HepG2 (cell line): ENCODE data around the gene PAPPA. TPM values are rescaled to one million over a fixed set of nuclear protein-coding genes. Genes with fewer than 3 reads are reported as not detected.

Experiments
- ATAC-seq: fragments of 200-7000 bp; cut with Tn5 transposase; 3 replicates; pipeline ENCODE4 v1.9.1; 2020; ENCODE audit warnings: mild to moderate bottlenecking, moderate library complexity
- BruUV-seq: library from RNA; stranded (reverse); fragments of 400-500 nt; replicated peaks from 2 replicates; lab custom pipeline; 2021; lab: Mats Ljungman, UMichigan
- CTCF ChIA-PET: fragments of 300-600 bp; formaldehyde crosslinking; extraction: SDS; loops from one replicate; lab custom pipeline; 2021; ENCODE audit warnings: low total read pairs, inconsistent platforms, low intra/inter-chr PET ratio; lab: Yijun Ruan, JAX
- POLR2A ChIA-PET: fragments of 350-600 bp; sonication (Branson Sonifier 250); formaldehyde crosslinking; loops from one replicate; lab custom pipeline; 2020; ENCODE audit warnings: antibody characterized with exemption, inconsistent platforms; lab: Yijun Ruan, JAX
- DNase-seq: peaks from one replicate; pipeline ENCODE4 v3.0.0-alpha.2; 2015; ENCODE audit warnings: low spot score
- FAIRE-seq: peaks from 3 replicates; lab custom pipeline; 2011; peaks lifted over from hg19 to GRCh38; lab: Jason Lieb, UNC
- H2AFZ ChIP-seq: one replicate; pipeline ENCODE4 v1.6.1; 2011; ENCODE audit warnings: low read length, inconsistent platforms
- H3K27ac ChIP-seq: fragments of 300-600 bp; 3 replicates; pipeline ENCODE4 v1.8.0; 2011; ENCODE audit warnings: mixed run types, mild to moderate bottlenecking, mixed read lengths, low read length, inconsistent platforms; ENCODE audit not compliant: insufficient read depth; ENCODE audit errors: extremely low read length
- H3K27me3 ChIP-seq, 2 experiments: fragments of 200-600 bp in 1 of 2; 2 replicates in 1 of 2; 3 replicates in 1 of 2; pipeline versions ENCODE4 v1.6.0 to v1.8.0; 2011; ENCODE audit warnings: low read length in 2 of 2, mild to moderate bottlenecking in 2 of 2, moderate library complexity in 2 of 2, inconsistent platforms in 1 of 2; ENCODE audit not compliant: insufficient read depth in 2 of 2, control insufficient read depth in 1 of 2
- H3K36me3 ChIP-seq, 2 experiments: fragments of 200-600 bp in 1 of 2; replicated peaks in 1 of 2; 2 replicates in 1 of 2; 3 replicates in 1 of 2; pipeline versions ENCODE4 v1.5.1 to v1.8.0; 2011; ENCODE audit warnings: low read length in 2 of 2, inconsistent platforms in 1 of 2; ENCODE audit not compliant: insufficient read depth in 2 of 2, control insufficient read depth in 1 of 2
- H3K4me1 ChIP-seq: 2 replicates; pipeline ENCODE4 v1.5.1; 2012; ENCODE audit warnings: low read length, inconsistent platforms; ENCODE audit not compliant: insufficient read depth
- H3K4me2 ChIP-seq: 2 replicates; pipeline ENCODE4 v1.6.0; 2011; ENCODE audit warnings: low read depth, low read length, inconsistent platforms
- H3K4me3 ChIP-seq, 3 experiments: fragments of 200-600 bp in 1 of 3; sonication (generic), shearing (Covaris generic) in 1 of 3; replicated peaks in 1 of 3; 2 replicates each; pipeline ENCODE4 v1.5.1; 2011 to 2016; ENCODE audit warnings: low read length in 3 of 3, inconsistent platforms in 2 of 3, low read depth in 2 of 3, mild to moderate bottlenecking in 2 of 3, control low read depth in 1 of 3, mixed read lengths in 1 of 3; ENCODE audit not compliant: insufficient read depth in 1 of 3
- H3K79me2 ChIP-seq: one replicate; pipeline ENCODE4 v1.6.1; 2011; ENCODE audit warnings: low read length, inconsistent platforms; ENCODE audit not compliant: insufficient read depth
- H3K9ac ChIP-seq: 2 replicates; pipeline ENCODE4 v1.6.0; 2011; ENCODE audit warnings: mild to moderate bottlenecking, low read depth, low read length, inconsistent platforms; ENCODE audit not compliant: insufficient read depth
- H3K9me3 ChIP-seq: 2 replicates; pipeline ENCODE4 v1.5.1; 2012; ENCODE audit warnings: mild to moderate bottlenecking, low read length
- H4K20me1 ChIP-seq: 2 replicates; pipeline ENCODE4 v1.6.0; 2011; ENCODE audit warnings: inconsistent platforms, mild to moderate bottlenecking, low read length, moderate library complexity; ENCODE audit not compliant: insufficient read depth
- ARHGAP35 ChIP-seq: sonication (generic); formaldehyde crosslinking; IDR thresholded peaks from 2 replicates; pipeline ENCODE4 v1.9.0; 2022; ENCODE audit warnings: mild to moderate bottlenecking, inconsistent platforms, moderate library complexity, missing genetic modification reagents, borderline replicate concordance
- ETV6 ChIP-seq: sonication (generic); formaldehyde crosslinking; conservative IDR thresholded peaks from 2 replicates; pipeline ENCODE4 v1.4.0; 2020; ENCODE audit warnings: missing genetic modification reagents
- LRRFIP1 ChIP-seq: sonication (generic); formaldehyde crosslinking; conservative IDR thresholded peaks from 2 replicates; pipeline ENCODE4 v1.4.0; 2020; ENCODE audit warnings: missing genetic modification reagents
- SOX5 ChIP-seq: IDR thresholded peaks from 2 replicates; pipeline ENCODE4 v1.6.1; 2016; ENCODE audit warnings: borderline replicate concordance
- ZBTB38 ChIP-seq: sonication (generic); formaldehyde crosslinking; IDR thresholded peaks from 2 replicates; pipeline ENCODE4 v1.5.1; 2020; ENCODE audit warnings: mild to moderate bottlenecking, missing genetic modification reagents
- ZFAT ChIP-seq: sonication (generic); formaldehyde crosslinking; conservative IDR thresholded peaks from 2 replicates; pipeline ENCODE4 v1.8.1; 2023; ENCODE audit warnings: missing genetic modification reagents, inconsistent platforms
- ZFP37 ChIP-seq: sonication (generic); formaldehyde crosslinking; IDR thresholded peaks from 2 replicates; pipeline ENCODE4 v1.4.0; 2020; ENCODE audit warnings: missing genetic modification reagents, borderline replicate concordance
- ZHX1 ChIP-seq: sonication (generic); formaldehyde crosslinking; IDR thresholded peaks from 2 replicates; pipeline ENCODE4 v1.8.1; 2022; ENCODE audit warnings: low read depth, mild to moderate bottlenecking, missing genetic modification reagents
- ZHX2 ChIP-seq, 2 experiments: sonication (generic) in 1 of 2; formaldehyde crosslinking in 1 of 2; IDR thresholded peaks; 2 replicates each; pipeline versions ENCODE4 v1.6.1 to v1.9.0; 2014 to 2022; ENCODE audit warnings: antibody characterized with exemption in 1 of 2, borderline replicate concordance in 1 of 2, inconsistent platforms in 1 of 2, low read depth in 1 of 2, missing genetic modification reagents in 1 of 2
- ZNF512 ChIP-seq: sonication (generic); formaldehyde crosslinking; IDR thresholded peaks from 2 replicates; pipeline ENCODE4 v1.4.0; 2020; ENCODE audit warnings: mild to moderate bottlenecking, missing genetic modification reagents
- ZNF572 ChIP-seq: sonication (generic); formaldehyde crosslinking; IDR thresholded peaks from 2 replicates; pipeline ENCODE4 v1.5.1; 2020; ENCODE audit warnings: mild to moderate bottlenecking, missing genetic modification reagents
- whole genome bisulfite sequencing: methylation state at CpG from one replicate; pipeline ENCODE4 v1.1.6; 2017; ENCODE audit warnings: low lambda C conversion rate; 5-methylcytosine and 5-hydroxymethylcytosine counted together
- in situ Hi-C: cut with HindIII; loops from 2 replicates; pipeline ENCODE4 v1.10.0; 2017; ENCODE audit warnings: low pct_unique_long_range_greater_than_20kb; ENCODE audit not compliant: extremely low pct_ligation_motif_present
- intact Hi-C: fragments of 100-400 bp; cut with micrococcal nuclease; formaldehyde crosslinking; loops from one replicate; pipeline ENCODE4 v1.10.0; 2022; ENCODE audit not compliant: unreplicated experiment
- polyA plus RNA-seq, 8 experiments: library from polyadenylated mRNA; depleted of rRNA in 3 of 8; stranded (reverse) in 7 of 8; unstranded in 1 of 8; fragments of >200 nt; fragmentation: Illumina TruSeq in 4 of 8; extraction: Trizol in 4 of 8; gene quantifications; 2 replicates each; pipeline versions ENCODE4 v1.2.1 to v1.2.3, GENCODE V29; 2011 to 2016; ENCODE audit warnings: low read depth in 4 of 8, missing spikeins in 1 of 8, mixed read lengths in 1 of 8; ENCODE audit not compliant: insufficient read depth in 1 of 8
- total RNA-seq, 5 experiments: library from RNA; depleted of rRNA; stranded (reverse); fragments of >200 nt; fragmentation: Illumina TruSeq; extraction: Trizol; gene quantifications; 2 replicates each; pipeline ENCODE4 v1.2.3, GENCODE V29; 2016; ENCODE audit warnings: low read depth in 1 of 5

Gene PAPPA
- total and polyA plus RNA-seq, 2 of the 13 experiments (the other 11 are each of a cell fraction or from before 2014, with no cell fraction given), result 0.09 to 0.11 TPM

GRCh38 chr9:116320290-116320689 is 166.7 kb downstream of the PAPPA start:
- ChIA-PET POLR2A (no interaction called here), CTCF (no interaction called here)
- H3K36me3 ChIP-seq, result no peaks in the 10 kb centered on the region
- H3K79me2 ChIP-seq, result no peaks in the 10 kb centered on the region
- no peaks in the 10 kb centered on the region; the same call in 1 of the 2 replicates for H4K20me1 ChIP-seq
- in situ Hi-C loops, result no loop called here
- H3K4me2 ChIP-seq, result no peak overlapping the region
- 37% methylated on average over 3 of the region's 3 CpGs for WGBS
- H3K9me3 ChIP-seq, result no peaks in the 10 kb centered on the region
- ATAC-seq, result no peak
- no peak overlapping the region for H3K9ac ChIP-seq
- peaks cover 16% of the 10 kb centered on the region for H3K4me1 ChIP-seq
- intact Hi-C loops, result no loop called here
- no peak for FAIRE-seq
- no TSS peak for BruUV-seq
- no peak overlapping the region for H2AFZ ChIP-seq
- H3K27ac ChIP-seq, result no peak overlapping the region
- H3K27me3 ChIP-seq, result peaks cover 1 to 32% of the 10 kb centered on the region in 2 experiments; a peak in 4 of 5 replicates
- no peak for DNase-seq
- no peak overlapping the region for H3K4me3 ChIP-seq
- TF ChIP-seq ZBTB38 (CRISPR knock-in tag), result no peak
- no peak for TF ChIP-seq ARHGAP35 (CRISPR knock-in tag)
- no peak for TF ChIP-seq LRRFIP1 (CRISPR knock-in tag)
- TF ChIP-seq ZHX2 (IDR thresholded peaks at IDR 0.05; ENCODE audit: low read depth), result no peak
- TF ChIP-seq ZHX2 (CRISPR knock-in tag; IDR thresholded peaks at IDR 0.05; ENCODE audit: borderline replicate concordance), result no peak
- TF ChIP-seq ZNF572 (CRISPR knock-in tag), result no peak
- TF ChIP-seq ZFAT, result no peak
- no peak for TF ChIP-seq SOX5 (CRISPR knock-in tag)
- no peak for TF ChIP-seq ZFP37 (CRISPR knock-in tag)
- TF ChIP-seq ZHX1 (CRISPR knock-in tag), result no peak
- TF ChIP-seq ETV6 (CRISPR knock-in tag), result no peak
- TF ChIP-seq ZNF512 (CRISPR knock-in tag), result no peak
